ENCODE results near the gene ST3GAL3. TPM values are rescaled to one million over a fixed set of nuclear protein-coding genes. Genes with fewer than 3 reads are reported as not detected.

Gene ST3GAL3
- total RNA-seq, 1 experiment from 2014 or later: 8.3 TPM

- H3K9me3 Mint-ChIP-seq: no peaks in the 10 kb centered on the region
- no peaks in the 10 kb centered on the region for H3K9me3 ChIP-seq (ENCODE audit: control insufficient read depth, low read depth, low read length)
Observed at GRCh38 chr1:43949678-43950077, 242.3 kb downstream of the ST3GAL3 start.

More at GRCh38 chr1:43949678-43950077, 242.3 kb downstream of the ST3GAL3 start:
- H3K4me1 Mint-ChIP-seq: peaks cover 26 to 27% of the 10 kb centered on the region in 2 experiments
- H3K56ac ChIP-seq (ENCODE audit: insufficient read length, low read depth, low read length): no peak overlapping the region
- H3K14ac ChIP-seq (ENCODE audit: insufficient read depth, low read length): no peak overlapping the region
- no peak overlapping the region for H2BK120ac ChIP-seq (ENCODE audit: low read depth, low read length, poor library complexity, severe bottlenecking)
- no peak overlapping the region for H2AFZ ChIP-seq (ENCODE audit: low read length)
- H2BK15ac ChIP-seq (ENCODE audit: low read depth, low read length): no peak overlapping the region
- no peak overlapping the region for H3T11ph ChIP-seq (ENCODE audit: low read length)
- H3K27me3 ChIP-seq (ENCODE audit: insufficient read depth, low read length): no peaks in the 10 kb centered on the region
- no peaks in the 10 kb centered on the region for H4K20me1 ChIP-seq (ENCODE audit: control insufficient read depth, insufficient read depth, insufficient read length)
- no peak overlapping the region for H2BK5ac ChIP-seq (ENCODE audit: insufficient read length, low read length)
- peaks cover 0 to 9% (median 7%) of the 10 kb centered on the region in 3 experiments; a peak in 6 of 7 replicates for H3K36me3 Mint-ChIP-seq (ENCODE audit: insufficient read depth in 1 of 3, low read depth in 3 of 3)
- no peak overlapping the region for H2BK12ac ChIP-seq (ENCODE audit: insufficient read length, low read depth, low read length)
- H3K4me1 ChIP-seq (ENCODE audit: insufficient read depth, low read length): no peaks in the 10 kb centered on the region
- TF ChIP-seq CTCF (conservative IDR thresholded peaks at IDR 0.05): no peak
- no peaks in the 10 kb centered on the region for H3K79me2 ChIP-seq (ENCODE audit: insufficient read depth, low read length)
- no peak overlapping the region for H3K9ac ChIP-seq (ENCODE audit: extremely low read depth, insufficient read length, low read length)
- H4K91ac ChIP-seq (ENCODE audit: insufficient read length, low read depth, low read length): no peak overlapping the region
- peaks cover 10% of the 10 kb centered on the region for H3K23me2 ChIP-seq (ENCODE audit: insufficient read length, low read depth, low read length, poor library complexity, severe bottlenecking)
- WGBS (ENCODE audit: extremely low coverage, insufficient read length, low lambda C conversion rate): no CpG with 5 or more reads among the region's 13 CpGs
- no peak overlapping the region for H3K18ac ChIP-seq (ENCODE audit: insufficient read length, low read depth, low read length)
- H2BK20ac ChIP-seq (ENCODE audit: low read depth, low read length, poor library complexity, severe bottlenecking): no peak overlapping the region
- H4K8ac ChIP-seq (replicated peaks; ENCODE audit: insufficient read length, low read depth, low read length): no peak overlapping the region
- no peak overlapping the region for H2AK5ac ChIP-seq (ENCODE audit: insufficient read length, low read length)
- H3K79me1 ChIP-seq (ENCODE audit: insufficient read depth, low read depth, low read length, poor library complexity, severe bottlenecking): no peaks in the 10 kb centered on the region
- no peak overlapping the region for H3K23ac ChIP-seq (ENCODE audit: insufficient read length, low read depth, low read length)
- no peak overlapping the region for H4K5ac ChIP-seq (ENCODE audit: insufficient read length, low read depth, low read length)
- no peaks in the 10 kb centered on the region; the same call in 1 of the 2 replicates for H3K27me3 Mint-ChIP-seq (ENCODE audit: low read depth)
- H3K4me2 ChIP-seq (ENCODE audit: insufficient read depth, insufficient read length, low read length): no peak overlapping the region
- H3K4ac ChIP-seq (ENCODE audit: low read depth, low read length): no peak overlapping the region
- no peak overlapping the region for H3K4me3 Mint-ChIP-seq
- no peak overlapping the region; a peak in 1 of 7 replicates for H3K27ac Mint-ChIP-seq
- H3K27ac ChIP-seq (ENCODE audit: insufficient read length, low read depth, low read length): no peak overlapping the region
- no peak for DNase-seq
